B cell (primary cell): ENCODE results near the gene GSG1L. TPM values are rescaled to one million over a fixed set of nuclear protein-coding genes. Genes with fewer than 3 reads are reported as not detected.

Source experiments
- ATAC-seq: fragments of 200-7000 bp; cut with Tn5 transposase; one replicate; pipeline ENCODE4 v1.10.0; 2021; ENCODE audit warnings: low read depth, mild to moderate bottlenecking, moderate number of reproducible peaks, moderate library complexity
- CTCF ChIA-PET: fragments of 350-600 bp; sonication (Branson Sonifier 250); formaldehyde crosslinking; loops from one replicate; lab custom pipeline; 2021; ENCODE audit warnings: antibody characterized with exemption, inconsistent platforms; lab: Charles Lee
- POLR2A ChIA-PET: fragments of 350-600 bp; sonication (Branson Sonifier 250); formaldehyde crosslinking; loops from one replicate; lab custom pipeline; 2021; ENCODE audit warnings: antibody characterized with exemption; lab: Charles Lee
- DNase-seq: peaks from one replicate; pipeline ENCODE4 v3.0.0; 2013
- H2AFZ ChIP-seq: 2 replicates; pipeline ENCODE4 v1.6.1; 2012; ENCODE audit warnings: mild to moderate bottlenecking, low read depth, low read length; ENCODE audit not compliant: insufficient read depth, poor library complexity, severe bottlenecking
- H3K27ac ChIP-seq, 2 donors: 1 replicate in 1 of 2; 2 replicates in 1 of 2; pipeline ENCODE4 v1.5.1; 2012 to 2013; ENCODE audit warnings: low read length in 2 of 2, mild to moderate bottlenecking in 2 of 2, moderate library complexity in 1 of 2
- H3K27me3 ChIP-seq, 4 experiments: fragments of 200-600 bp in 1 of 4; sonication (generic) in 1 of 4; replicated peaks in 1 of 4; 1 replicate in 2 of 4; 2 replicates in 2 of 4; pipeline versions ENCODE4 v1.6.1 to v1.7.0; 2013 to 2016; ENCODE audit warnings: low read length in 3 of 4, mild to moderate bottlenecking in 2 of 4, mixed read lengths in 1 of 4, moderate library complexity in 1 of 4; ENCODE audit not compliant: insufficient read depth in 4 of 4, control insufficient read depth in 3 of 4; ENCODE audit errors: control extremely low read depth in 1 of 4
- H3K36me3 ChIP-seq, 2 experiments: replicated peaks in 1 of 2; 1 replicate in 1 of 2; 2 replicates in 1 of 2; pipeline versions ENCODE4 v1.6.1 to v1.7.1; 2013; ENCODE audit warnings: low read length in 1 of 2; ENCODE audit not compliant: insufficient read depth in 2 of 2, control insufficient read depth in 1 of 2; ENCODE audit errors: control extremely low read depth in 1 of 2, extremely low read depth in 1 of 2
- H3K4me1 ChIP-seq, 2 donors: fragments of 200-600 bp in 1 of 2; sonication (generic) in 1 of 2; 1 replicate in 1 of 2; 2 replicates in 1 of 2; pipeline versions ENCODE4 v1.5.1 to v1.6.1; 2013 to 2017; ENCODE audit warnings: low read length in 2 of 2; ENCODE audit not compliant: control insufficient read depth in 2 of 2, insufficient read depth in 2 of 2
- H3K4me2 ChIP-seq: replicated peaks from 2 replicates; pipeline ENCODE3; 2012; ENCODE audit warnings: mild to moderate bottlenecking, low read depth, low read length; ENCODE audit not compliant: poor library complexity, severe bottlenecking
- H3K4me3 ChIP-seq, 5 experiments: fragments of 200-600 bp in 1 of 5; sonication (generic) in 1 of 5; 1 replicate in 3 of 5; 2 replicates in 2 of 5; pipeline versions ENCODE4 v1.5.1 to v1.7.0; 2011 to 2016; ENCODE audit warnings: low read length in 4 of 5, mild to moderate bottlenecking in 4 of 5, low read depth in 2 of 5, control low read depth in 1 of 5, moderate library complexity in 1 of 5; ENCODE audit not compliant: insufficient read depth in 1 of 5; ENCODE audit errors: control extremely low read depth in 1 of 5, extremely low read depth in 1 of 5
- H3K79me2 ChIP-seq: fragments of 200-600 bp; sonication (generic); one replicate; pipeline ENCODE4 v1.6.0; 2016; ENCODE audit warnings: low read length; ENCODE audit not compliant: control insufficient read depth, insufficient read depth
- H3K9ac ChIP-seq: fragments of 200-600 bp; sonication (generic); 2 replicates; pipeline ENCODE4 v1.6.1; 2017; ENCODE audit warnings: mild to moderate bottlenecking, low read length, moderate library complexity
- H3K9me3 ChIP-seq, 3 donors: one replicate each; pipeline versions ENCODE4 v1.6.1 to v1.7.1; 2013; ENCODE audit warnings: low read length in 2 of 3; ENCODE audit not compliant: control insufficient read depth in 2 of 3, insufficient read depth in 1 of 3; ENCODE audit errors: control extremely low read depth in 1 of 3
- H4K20me1 ChIP-seq: 2 replicates; pipeline ENCODE4 v1.6.0; 2012; ENCODE audit warnings: mild to moderate bottlenecking, low read length; ENCODE audit not compliant: insufficient read depth, control insufficient read depth, poor library complexity, severe bottlenecking
- H3K27ac Mint-ChIP-seq: one replicate; pipeline ENCODE4 v1.8.0; 2021; ENCODE audit warnings: mixed read lengths
- H3K27me3 Mint-ChIP-seq: one replicate; pipeline ENCODE4 v1.8.0; 2021; ENCODE audit warnings: mixed read lengths
- H3K4me1 Mint-ChIP-seq: one replicate; pipeline ENCODE4 v1.8.0; 2021; ENCODE audit warnings: mixed read lengths
- H3K4me3 Mint-ChIP-seq: one replicate; pipeline ENCODE4 v1.8.0; 2021; ENCODE audit warnings: mixed read lengths
- H3K9me3 Mint-ChIP-seq: one replicate; pipeline ENCODE4 v1.8.0; 2022; ENCODE audit warnings: mixed read lengths; ENCODE audit not compliant: insufficient read depth
- EZH2 ChIP-seq: IDR thresholded peaks from 2 replicates; pipeline ENCODE4 v1.6.1; 2012; ENCODE audit warnings: borderline replicate concordance, low read depth, mild to moderate bottlenecking, moderate library complexity, low read length; ENCODE audit not compliant: insufficient read depth, poor library complexity, severe bottlenecking
- whole genome bisulfite sequencing: methylation state at CpG from one replicate; pipeline ENCODE4 v1.1.5; 2013; ENCODE audit warnings: missing lambda C conversion rate; ENCODE audit not compliant: insufficient coverage; 5-methylcytosine and 5-hydroxymethylcytosine counted together
- intact Hi-C: fragments of 100-400 bp; cut with micrococcal nuclease; formaldehyde crosslinking; loops from one replicate; pipeline ENCODE4 v1.10.0; 2022
- polyA plus RNA-seq: library from polyadenylated mRNA; depleted of rRNA; stranded (reverse); fragments of >200 nt; gene quantifications from 2 replicates; pipeline ENCODE4 v1.2.3, GENCODE V29; 2012
- total RNA-seq, 2 donors: library from RNA; stranded (reverse); fragments of 120-200 nt in 1 of 2; gene quantifications; 1 replicate in 1 of 2; 2 replicates in 1 of 2; pipeline versions ENCODE4 v1.2.3 to v1.2.4, GENCODE V29; 2013 to 2022
- TF ChIP-seq, protein P1 (sequence below): fragments of 200-600 bp; IDR thresholded peaks from one replicate; pipeline ENCODE4 v1.8.0; 2022; ENCODE audit warnings: antibody characterized with exemption, mild to moderate bottlenecking

Gene GSG1L
- total and polyA plus RNA-seq, 2 donors (not counting 1 experiment from before 2014, with no cell fraction given): 0.01 TPM; not detected in 1

GRCh38 chr16:28053461-28053860 lies 10.1 kb downstream of the GSG1L start:
- WGBS: 28% methylated on average over 15 of the region's 15 CpGs
- H4K20me1 ChIP-seq: no peaks in the 10 kb centered on the region
- no peak overlapping the region for H3K4me3 ChIP-seq
- H2AFZ ChIP-seq: no peak overlapping the region
- Mint-ChIP-seq H3K4me1 (no peaks in the 10 kb centered on the region), H3K27ac (no peak overlapping the region), H3K4me3 (no peak overlapping the region), H3K9me3 (peaks cover 2% of the 10 kb centered on the region), H3K27me3 (peaks cover 28% of the 10 kb centered on the region)
- ATAC-seq: no peak
- TF ChIP-seq, protein P1, sequence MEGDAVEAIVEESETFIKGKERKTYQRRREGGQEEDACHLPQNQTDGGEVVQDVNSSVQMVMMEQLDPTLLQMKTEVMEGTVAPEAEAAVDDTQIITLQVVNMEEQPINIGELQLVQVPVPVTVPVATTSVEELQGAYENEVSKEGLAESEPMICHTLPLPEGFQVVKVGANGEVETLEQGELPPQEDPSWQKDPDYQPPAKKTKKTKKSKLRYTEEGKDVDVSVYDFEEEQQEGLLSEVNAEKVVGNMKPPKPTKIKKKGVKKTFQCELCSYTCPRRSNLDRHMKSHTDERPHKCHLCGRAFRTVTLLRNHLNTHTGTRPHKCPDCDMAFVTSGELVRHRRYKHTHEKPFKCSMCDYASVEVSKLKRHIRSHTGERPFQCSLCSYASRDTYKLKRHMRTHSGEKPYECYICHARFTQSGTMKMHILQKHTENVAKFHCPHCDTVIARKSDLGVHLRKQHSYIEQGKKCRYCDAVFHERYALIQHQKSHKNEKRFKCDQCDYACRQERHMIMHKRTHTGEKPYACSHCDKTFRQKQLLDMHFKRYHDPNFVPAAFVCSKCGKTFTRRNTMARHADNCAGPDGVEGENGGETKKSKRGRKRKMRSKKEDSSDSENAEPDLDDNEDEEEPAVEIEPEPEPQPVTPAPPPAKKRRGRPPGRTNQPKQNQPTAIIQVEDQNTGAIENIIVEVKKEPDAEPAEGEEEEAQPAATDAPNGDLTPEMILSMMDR: no peak
- no peak for TF ChIP-seq EZH2
- H3K9me3 ChIP-seq: peaks cover 0 to 16% (median 2%) of the 10 kb centered on the region in 3 donors
- H3K27me3 ChIP-seq: peaks cover 0 to 2% (median 0%) of the 10 kb centered on the region in 4 experiments
- H3K36me3 ChIP-seq: no peaks in the 10 kb centered on the region
- H3K27ac ChIP-seq: no peak overlapping the region
- H3K4me2 ChIP-seq: no peak overlapping the region
- H3K4me1 ChIP-seq: no peaks in the 10 kb centered on the region
- no peak for DNase-seq
- no peaks in the 10 kb centered on the region for H3K79me2 ChIP-seq
- ChIA-PET CTCF (no interaction called here), POLR2A (no interaction called here)
- no peak overlapping the region for H3K9ac ChIP-seq
- intact Hi-C loops: no loop called here

- ChIA-PET POLR2A (no interaction called here), CTCF (no interaction called here)
- no peaks in the 10 kb centered on the region for H3K36me3 ChIP-seq
Measured at GRCh38 chr16:28052274-28053128, 11.0 kb downstream of the GSG1L start.

More at GRCh38 chr16:28052274-28053128, 11.0 kb downstream of the GSG1L start:
- no peaks in the 10 kb centered on the region for H3K4me1 ChIP-seq
- WGBS: 100% methylated on average over 2 of the region's 8 CpGs
- H3K4me3 ChIP-seq: no peak overlapping the region
- H3K4me3 Mint-ChIP-seq: no peak overlapping the region
- peaks cover 0 to 2% (median 0%) of the 10 kb centered on the region in 4 experiments for H3K27me3 ChIP-seq
- H4K20me1 ChIP-seq: no peaks in the 10 kb centered on the region
- DNase-seq (no peak), ATAC-seq (no peak)
- peaks cover 0 to 16% (median 5%) of the 10 kb centered on the region in 3 donors for H3K9me3 ChIP-seq
- no peaks in the 10 kb centered on the region for H3K4me1 Mint-ChIP-seq
- no peak for TF ChIP-seq EZH2
- TF ChIP-seq, protein P1: no peak
- no peak overlapping the region for H3K27ac ChIP-seq
- no peak overlapping the region for H3K27ac Mint-ChIP-seq
- no peaks in the 10 kb centered on the region for H3K79me2 ChIP-seq
- peaks cover 4% of the 10 kb centered on the region for H3K9me3 Mint-ChIP-seq
- peaks cover 24% of the 10 kb centered on the region for H3K27me3 Mint-ChIP-seq
- H2AFZ ChIP-seq: no peak overlapping the region
- intact Hi-C loops: no loop called here
- H3K4me2 ChIP-seq: no peak overlapping the region
- H3K9ac ChIP-seq: no peak overlapping the region
